Neural crest cell (in vitro differentiated cells): Measurements from ENCODE around the gene STAT3. TPM values are rescaled to one million over a fixed set of nuclear protein-coding genes. Genes with fewer than 3 reads are reported as not detected.
"Not testable (repeated sequence)": the region's sequence is repeated elsewhere in the genome, so short reads cannot be mapped to it uniquely, and the experiment has no call there.

Experiments used
- DNase-seq: peaks from one replicate; pipeline ENCODE4 v3.0.0; 2021; ENCODE audit warnings: low read depth, mixed read lengths, low spot score
- H3K27ac Mint-ChIP-seq: one replicate; pipeline ENCODE4 v1.8.0; 2021; ENCODE audit warnings: mild to moderate bottlenecking, mixed read lengths; ENCODE audit not compliant: unreplicated experiment
- H3K27me3 Mint-ChIP-seq: 2 replicates; pipeline ENCODE4 v1.8.0; 2021; ENCODE audit warnings: low read depth, mild to moderate bottlenecking, mixed read lengths
- H3K36me3 Mint-ChIP-seq: 2 replicates; pipeline ENCODE4 v1.8.0; 2021; ENCODE audit warnings: low read depth, mild to moderate bottlenecking, mixed read lengths
- H3K4me1 Mint-ChIP-seq: 2 replicates; pipeline ENCODE4 v1.8.0; 2021; ENCODE audit warnings: mixed read lengths
- H3K4me3 Mint-ChIP-seq: one replicate; pipeline ENCODE4 v1.8.0; 2021; ENCODE audit warnings: mild to moderate bottlenecking, mixed read lengths
- H3K9me3 Mint-ChIP-seq: 2 replicates; pipeline ENCODE4 v1.8.0; 2021; ENCODE audit warnings: mixed read lengths
- total RNA-seq: library from RNA; stranded (reverse); gene quantifications from 2 replicates; pipeline ENCODE4 v1.2.1, GENCODE V29; 2021
- TF ChIP-seq, protein P1 (sequence below): fragments of 200-600 bp; sonication (generic); conservative IDR thresholded peaks from 2 replicates; pipeline ENCODE4 v1.5.0; 2021; ENCODE audit warnings: antibody characterized with exemption, mild to moderate bottlenecking

The STAT3 gene
- total RNA-seq, 1 donor from 2014 or later: 40.9 TPM

- TF ChIP-seq, protein P1, sequence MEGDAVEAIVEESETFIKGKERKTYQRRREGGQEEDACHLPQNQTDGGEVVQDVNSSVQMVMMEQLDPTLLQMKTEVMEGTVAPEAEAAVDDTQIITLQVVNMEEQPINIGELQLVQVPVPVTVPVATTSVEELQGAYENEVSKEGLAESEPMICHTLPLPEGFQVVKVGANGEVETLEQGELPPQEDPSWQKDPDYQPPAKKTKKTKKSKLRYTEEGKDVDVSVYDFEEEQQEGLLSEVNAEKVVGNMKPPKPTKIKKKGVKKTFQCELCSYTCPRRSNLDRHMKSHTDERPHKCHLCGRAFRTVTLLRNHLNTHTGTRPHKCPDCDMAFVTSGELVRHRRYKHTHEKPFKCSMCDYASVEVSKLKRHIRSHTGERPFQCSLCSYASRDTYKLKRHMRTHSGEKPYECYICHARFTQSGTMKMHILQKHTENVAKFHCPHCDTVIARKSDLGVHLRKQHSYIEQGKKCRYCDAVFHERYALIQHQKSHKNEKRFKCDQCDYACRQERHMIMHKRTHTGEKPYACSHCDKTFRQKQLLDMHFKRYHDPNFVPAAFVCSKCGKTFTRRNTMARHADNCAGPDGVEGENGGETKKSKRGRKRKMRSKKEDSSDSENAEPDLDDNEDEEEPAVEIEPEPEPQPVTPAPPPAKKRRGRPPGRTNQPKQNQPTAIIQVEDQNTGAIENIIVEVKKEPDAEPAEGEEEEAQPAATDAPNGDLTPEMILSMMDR: no peak
- Mint-ChIP-seq H3K4me1 (peaks cover 16% of the 10 kb centered on the region), H3K9me3 (no peaks in the 10 kb centered on the region), H3K27me3 (peaks cover 76% of the 10 kb centered on the region), H3K36me3 (no peaks in the 10 kb centered on the region), H3K27ac (no peak overlapping the region), H3K4me3 (peak overlapping the region; percentile 81)
- DNase-seq: no peak
These were observed 32.9 kb upstream of the STAT3 start for GRCh38 chr17:42421136-42421506.

GRCh38 chr17:42417981-42418380, 29.7 kb upstream of the STAT3 start:
- H3K4me1 Mint-ChIP-seq: peaks cover 12% of the 10 kb centered on the region
- H3K27me3 Mint-ChIP-seq: peaks cover 47% of the 10 kb centered on the region
- not testable (repeated sequence) for DNase-seq, H3K36me3 Mint-ChIP-seq, H3K4me3 Mint-ChIP-seq, H3K27ac Mint-ChIP-seq, H3K9me3 Mint-ChIP-seq

GRCh38 chr17:42414704-42415409, 26.6 kb upstream of the STAT3 start:
- Mint-ChIP-seq H3K27me3 (peaks cover 18% of the 10 kb centered on the region), H3K9me3 (no peaks in the 10 kb centered on the region), H3K4me1 (peaks cover 3% of the 10 kb centered on the region), H3K27ac (no peak overlapping the region), H3K36me3 (no peaks in the 10 kb centered on the region), H3K4me3 (no peak overlapping the region)
- TF ChIP-seq, protein P1: no peak
- no peak for DNase-seq

GRCh38 chr17:42413464-42414040, 25.3 kb upstream of the STAT3 start:
- Mint-ChIP-seq H3K4me3 (no peak overlapping the region), H3K27ac (no peak overlapping the region), H3K9me3 (no peaks in the 10 kb centered on the region), H3K27me3 (peaks cover 11% of the 10 kb centered on the region), H3K4me1 (peaks cover 3% of the 10 kb centered on the region), H3K36me3 (no peaks in the 10 kb centered on the region)
- DNase-seq: no peak
- TF ChIP-seq, protein P1: no peak

- DNase-seq: no peak
- no peaks in the 10 kb centered on the region for H3K36me3 Mint-ChIP-seq
- H3K9me3 Mint-ChIP-seq: no peaks in the 10 kb centered on the region
- peaks cover 3% of the 10 kb centered on the region for H3K27me3 Mint-ChIP-seq
- TF ChIP-seq, protein P1: no peak
- H3K27ac Mint-ChIP-seq: no peak overlapping the region
- no peak overlapping the region for H3K4me3 Mint-ChIP-seq
- H3K4me1 Mint-ChIP-seq: peaks cover 16% of the 10 kb centered on the region
These were observed 23.9 kb upstream of the STAT3 start for GRCh38 chr17:42411905-42412679.

DNA sequence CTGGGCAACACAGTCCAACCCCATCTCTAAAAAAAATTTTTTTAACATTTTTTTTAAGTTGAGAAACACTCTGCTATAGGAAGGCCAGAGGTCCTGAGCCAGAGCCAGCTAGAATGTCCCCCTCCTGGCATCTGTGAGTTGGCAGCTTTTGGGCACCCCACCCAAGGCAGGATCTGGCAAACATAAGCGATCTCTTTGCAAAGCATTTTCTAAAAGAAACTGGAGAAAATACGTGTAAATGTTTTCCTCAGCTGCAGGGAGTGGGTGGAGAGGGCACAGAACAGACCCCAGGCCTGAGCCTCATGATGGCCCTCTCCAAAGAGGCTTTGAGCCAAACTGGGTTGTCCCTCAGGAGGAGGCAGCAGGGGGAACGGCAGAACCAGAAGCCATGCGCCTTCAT, 23.1 kb upstream of the STAT3 start:
- H3K27ac Mint-ChIP-seq: no peak overlapping the region

More for the DNA sequence above, 23.1 kb upstream of the STAT3 start:
- H3K4me1 Mint-ChIP-seq: peaks cover 16% of the 10 kb centered on the region
- no peak overlapping the region for H3K4me3 Mint-ChIP-seq
- DNase-seq: no peak
- TF ChIP-seq, protein P1: no peak
- no peaks in the 10 kb centered on the region for H3K9me3 Mint-ChIP-seq
- H3K36me3 Mint-ChIP-seq: no peaks in the 10 kb centered on the region
- H3K27me3 Mint-ChIP-seq: peaks cover 3% of the 10 kb centered on the region
